Ascending aorta (tissue), 2 donors: ENCODE measurements around the gene CACNA2D1. TPM values are rescaled to one million over a fixed set of nuclear protein-coding genes. Genes with fewer than 3 reads are reported as not detected.

Source experiments
- DNase-seq, 2 donors: peaks; one replicate each; pipeline ENCODE4 v3.0.0-alpha.2; 2019; ENCODE audit warnings: low spot score in 2 of 2
- H3K27ac ChIP-seq, 2 donors: fragments of 200-600 bp; sonication (generic); one replicate each; pipeline ENCODE4 v1.5.1; 2016 to 2017; ENCODE audit warnings: mild to moderate bottlenecking in 1 of 2
- H3K27me3 ChIP-seq: fragments of 200-600 bp; sonication (generic); one replicate; pipeline ENCODE4 v1.5.1; 2017
- H3K36me3 ChIP-seq, 2 donors: fragments of 200-600 bp; sonication (generic); one replicate each; pipeline ENCODE4 v1.5.1; 2016
- H3K4me1 ChIP-seq, 2 donors: fragments of 200-600 bp; sonication (generic); one replicate each; pipeline ENCODE4 v1.5.1; 2016 to 2017; ENCODE audit warnings: mild to moderate bottlenecking in 1 of 2
- H3K4me3 ChIP-seq, 2 donors: fragments of 200-600 bp; sonication (generic); one replicate each; pipeline ENCODE4 v1.5.1; 2016 to 2017; ENCODE audit warnings: mild to moderate bottlenecking in 1 of 2
- H3K9me3 ChIP-seq, 2 donors: fragments of 200-600 bp; sonication (generic); one replicate each; pipeline ENCODE4 v1.5.1; 2016
- CTCF ChIP-seq, 3 experiments: fragments of 200-600 bp in 2 of 3; fragments of 450-650 bp in 1 of 3; sonication (generic) in 2 of 3; IDR thresholded peaks; one replicate each; pipeline ENCODE4 v1.5.1; 2016 to 2019; ENCODE audit warnings: antibody characterized with exemption in 3 of 3, mild to moderate bottlenecking in 1 of 3, moderate library complexity in 1 of 3
- intact Hi-C: fragments of 100-400 bp; cut with DNase I; formaldehyde crosslinking; loops from one replicate; pipeline ENCODE4 v1.15.1; 2023
- total RNA-seq: library from RNA; depleted of rRNA; stranded (reverse); fragments of >200 nt; gene quantifications from one replicate; pipeline ENCODE4 v1.1.0, GENCODE V29; 2016

CACNA2D1 gene
- total RNA-seq, 1 donor from 2014 or later, result 17.3 TPM

GRCh38 chr7:82226191-82226590, 217.4 kb downstream of the CACNA2D1 start:
- no peak overlapping the region for H3K27ac ChIP-seq
- DNase-seq, result no peak
- no peak for TF ChIP-seq CTCF (IDR thresholded peaks at IDR 0.05)
- no peaks in the 10 kb centered on the region for H3K4me1 ChIP-seq
- H3K9me3 ChIP-seq, result no peaks in the 10 kb centered on the region
- no peaks in the 10 kb centered on the region for H3K27me3 ChIP-seq
- no peaks in the 10 kb centered on the region for H3K36me3 ChIP-seq
- intact Hi-C loops, result no loop called here
- H3K4me3 ChIP-seq, result no peak overlapping the region

GRCh38 chr7:82224529-82224928, 219.0 kb downstream of the CACNA2D1 start:
- intact Hi-C loops, result no loop called here
- DNase-seq, result no peak
- Histone ChIP-seq H3K9me3 (no peaks in the 10 kb centered on the region), H3K36me3 (no peaks in the 10 kb centered on the region), H3K27ac (no peak overlapping the region), H3K4me3 (no peak overlapping the region), H3K27me3 (no peaks in the 10 kb centered on the region), H3K4me1 (no peaks in the 10 kb centered on the region)
- no peak for TF ChIP-seq CTCF (IDR thresholded peaks at IDR 0.05)

- H3K27ac ChIP-seq, result no peak overlapping the region
- TF ChIP-seq CTCF (IDR thresholded peaks at IDR 0.05), result no peak
- no peaks in the 10 kb centered on the region for H3K27me3 ChIP-seq
- H3K9me3 ChIP-seq, result no peaks in the 10 kb centered on the region
- H3K4me1 ChIP-seq, result no peaks in the 10 kb centered on the region
- intact Hi-C loops, result no loop called here
- no peaks in the 10 kb centered on the region for H3K36me3 ChIP-seq
- no peak for DNase-seq
- H3K4me3 ChIP-seq, result no peak overlapping the region
Observed at GRCh38 chr7:82223580-82223979, 220.0 kb downstream of the CACNA2D1 start.

- intact Hi-C loops, result no loop called here
- Histone ChIP-seq H3K27ac (no peak overlapping the region), H3K4me3 (no peak overlapping the region), H3K9me3 (no peaks in the 10 kb centered on the region), H3K36me3 (no peaks in the 10 kb centered on the region), H3K4me1 (no peaks in the 10 kb centered on the region), H3K27me3 (no peaks in the 10 kb centered on the region)
- no peak for DNase-seq
- no peak for TF ChIP-seq CTCF (IDR thresholded peaks at IDR 0.05)
Observed at GRCh38 chr7:82221152-82221674, 222.4 kb downstream of the CACNA2D1 start.

- Histone ChIP-seq H3K4me1 (no peaks in the 10 kb centered on the region), H3K9me3 (no peaks in the 10 kb centered on the region), H3K27me3 (no peaks in the 10 kb centered on the region), H3K36me3 (no peaks in the 10 kb centered on the region), H3K4me3 (no peak overlapping the region), H3K27ac (no peak overlapping the region)
- intact Hi-C loops, result no loop called here
- no peak for DNase-seq
- no peak for TF ChIP-seq CTCF (IDR thresholded peaks at IDR 0.05)
Observed at GRCh38 chr7:82212466-82212865, 231.1 kb downstream of the CACNA2D1 start.

GRCh38 chr7:82211333-82211732, 232.2 kb downstream of the CACNA2D1 start:
- Histone ChIP-seq H3K9me3 (no peaks in the 10 kb centered on the region), H3K4me3 (no peak overlapping the region), H3K4me1 (no peaks in the 10 kb centered on the region), H3K27ac (no peak overlapping the region), H3K36me3 (no peaks in the 10 kb centered on the region), H3K27me3 (no peaks in the 10 kb centered on the region)
- TF ChIP-seq CTCF (IDR thresholded peaks at IDR 0.05), result no peak
- DNase-seq, result no peak
- intact Hi-C loops, result no loop called here
